Mucosa of descending colon (tissue), 3 donors: ENCODE data around the gene MARVELD1. TPM values are rescaled to one million over a fixed set of nuclear protein-coding genes. Genes with fewer than 3 reads are reported as not detected.

Source experiments
- ATAC-seq: fragments of 200-7000 bp; cut with Tn5 transposase; one replicate; pipeline ENCODE4 v1.9.1; 2020; ENCODE audit warnings: mild to moderate bottlenecking, moderate library complexity
- DNase-seq, 3 donors: peaks; one replicate each; pipeline ENCODE4 v3.0.0-alpha.2; 2020
- H3K36me3 ChIP-seq: fragments of 200-600 bp; one replicate; pipeline ENCODE4 v1.8.0; 2021; ENCODE audit warnings: low read depth, mild to moderate bottlenecking
- H3K4me1 ChIP-seq: fragments of 200-600 bp; one replicate; pipeline ENCODE4 v1.8.0; 2021; ENCODE audit warnings: low read depth, mild to moderate bottlenecking
- H3K4me3 ChIP-seq: fragments of 200-600 bp; one replicate; pipeline ENCODE4 v1.8.0; 2021; ENCODE audit warnings: mild to moderate bottlenecking
- H3K9me3 ChIP-seq: fragments of 200-600 bp; one replicate; pipeline ENCODE4 v1.8.0; 2021; ENCODE audit warnings: mild to moderate bottlenecking
- CTCF ChIP-seq: fragments of 200-600 bp; IDR thresholded peaks from one replicate; pipeline ENCODE4 v1.8.0; 2022; ENCODE audit warnings: antibody characterized with exemption, mild to moderate bottlenecking
- intact Hi-C, 2 donors: fragments of 100-400 bp; cut with DNase I in 1 of 2; cut with micrococcal nuclease in 1 of 2; formaldehyde crosslinking; loops; one replicate each; pipeline versions ENCODE4 v1.11.0 to v1.11.1; 2022; cut with DNase I, micrococcal nuclease
- total RNA-seq, 3 donors: library from RNA; stranded (reverse); fragmentation: NEBNext Ultra II Directional in 2 of 3; extraction: Animal tissue kit (Norgen Biotek cat#: 25700) in 2 of 3; gene quantifications; one replicate each; pipeline versions ENCODE4 v1.2.1 to v1.2.4, GENCODE V29; 2021 to 2023
- donor health status: DM: no; HTN: no; CAD: no; lungs with moderate emphysema.
- donor health status: DM: no; HTN: no; CAD: no.
- donor health status: DM: no; HTN: yes; CAD: no.

Gene MARVELD1
- total RNA-seq, 3 donors from 2014 or later = 30.7 to 45.7 (median 37.7) TPM

- peak; percentile 58 for ATAC-seq
- Histone ChIP-seq H3K4me1 (peaks cover 48% of the 10 kb centered on the region), H3K9me3 (no peaks in the 10 kb centered on the region), H3K36me3 (no peaks in the 10 kb centered on the region), H3K4me3 (peak overlapping the region; percentile 25)
- intact Hi-C loops = no loop called here
- DNase-seq = peak; percentile 76 to 79 (median 78)
- no peak for TF ChIP-seq CTCF
Measured at GRCh38 chr10:97714401-97715258, 1.1 kb downstream of the MARVELD1 start.

- H3K36me3 ChIP-seq = no peaks in the 10 kb centered on the region
- DNase-seq (no peak), ATAC-seq (no peak)
- no peak for TF ChIP-seq CTCF
- intact Hi-C loops = no loop called here
- no peaks in the 10 kb centered on the region for H3K9me3 ChIP-seq
- peaks cover 54% of the 10 kb centered on the region for H3K4me1 ChIP-seq
- H3K4me3 ChIP-seq = no peak overlapping the region
Measured at GRCh38 chr10:97715259-97715874, 1.8 kb downstream of the MARVELD1 start.

DNA sequence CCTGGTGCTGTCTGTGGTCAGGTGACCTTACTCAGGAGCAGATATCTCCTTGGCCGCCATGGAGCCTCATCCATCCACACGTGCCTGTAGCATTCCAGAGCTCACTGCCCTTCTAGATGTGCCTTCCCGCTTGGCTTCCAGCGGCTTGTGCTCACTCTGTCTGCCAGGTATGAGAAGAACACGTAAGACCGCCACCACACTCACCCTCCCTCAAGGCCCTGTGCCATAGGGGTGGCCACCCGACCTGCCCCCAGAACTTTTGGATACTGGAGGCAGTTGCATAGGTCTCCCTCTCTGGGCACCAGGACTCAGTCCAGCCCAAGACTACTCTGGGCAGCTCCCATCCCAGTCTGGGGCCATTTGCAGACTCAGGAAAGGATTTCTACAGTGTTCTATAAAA, 4.1 kb downstream of the MARVELD1 start:
- ATAC-seq = no peak
- no peak for TF ChIP-seq CTCF
- no peak for DNase-seq
- Histone ChIP-seq H3K4me1 (peaks cover 66% of the 10 kb centered on the region), H3K36me3 (no peaks in the 10 kb centered on the region), H3K4me3 (no peak overlapping the region), H3K9me3 (no peaks in the 10 kb centered on the region)
- intact Hi-C loops = no loop called here

- no peak overlapping the region for H3K4me3 ChIP-seq
- H3K4me1 ChIP-seq = peaks cover 66% of the 10 kb centered on the region
- no peak for TF ChIP-seq CTCF
- DNase-seq (no peak), ATAC-seq (no peak)
- H3K9me3 ChIP-seq = no peaks in the 10 kb centered on the region
- intact Hi-C loops = no loop called here
- no peaks in the 10 kb centered on the region for H3K36me3 ChIP-seq
Measured at GRCh38 chr10:97718178-97718577, 4.6 kb downstream of the MARVELD1 start.

DNA sequence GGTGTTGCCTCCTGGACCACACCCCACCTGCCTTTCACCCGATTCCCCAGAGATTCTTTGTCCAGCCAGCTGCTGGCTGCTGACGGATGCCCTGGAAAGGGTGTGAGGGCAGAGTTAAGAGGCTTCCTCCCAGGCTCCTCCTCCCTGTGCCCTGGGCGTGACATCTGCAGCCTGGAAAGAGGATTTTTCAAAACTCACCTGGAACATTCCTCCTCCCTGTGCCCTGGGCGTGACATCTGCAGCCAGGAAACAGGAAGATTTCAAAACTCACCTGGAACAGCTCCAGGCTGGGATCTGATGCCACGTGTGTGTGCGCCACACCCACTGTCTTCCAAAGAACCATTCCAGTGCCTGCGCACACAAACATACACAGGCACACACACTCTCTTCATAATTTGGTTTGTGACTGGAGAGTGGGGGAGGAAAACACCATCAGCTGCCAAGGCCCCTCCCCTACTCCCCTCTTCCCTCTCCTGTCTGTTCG, 5.2 kb downstream of the MARVELD1 start:
- Histone ChIP-seq H3K4me3 (no peak overlapping the region), H3K9me3 (no peaks in the 10 kb centered on the region), H3K4me1 (peaks cover 64% of the 10 kb centered on the region), H3K36me3 (no peaks in the 10 kb centered on the region)
- TF ChIP-seq CTCF = no peak
- intact Hi-C loops = no loop called here
- DNase-seq (peak; percentile 89 to 97 (median 90)), ATAC-seq (peak; percentile 77)
